Glutamatergic neuron (in vitro differentiated cells): ENCODE results near the gene TFCP2L1. TPM values are rescaled to one million over a fixed set of nuclear protein-coding genes. Genes with fewer than 3 reads are reported as not detected.

Experiments used
- DNase-seq: peaks from one replicate; pipeline ENCODE4 v3.0.0; 2022
- H3K27ac Mint-ChIP-seq: one replicate; pipeline ENCODE4 v1.8.0; 2020; ENCODE audit warnings: mild to moderate bottlenecking, mixed read lengths, inconsistent platforms; ENCODE audit not compliant: unreplicated experiment
- H3K27me3 Mint-ChIP-seq: one replicate; pipeline ENCODE4 v1.8.0; 2020; ENCODE audit warnings: mild to moderate bottlenecking, moderate library complexity, mixed read lengths, inconsistent platforms; ENCODE audit not compliant: unreplicated experiment
- H3K36me3 Mint-ChIP-seq: one replicate; pipeline ENCODE4 v1.8.0; 2020; ENCODE audit warnings: mild to moderate bottlenecking, mixed read lengths, inconsistent platforms; ENCODE audit not compliant: unreplicated experiment
- H3K4me1 Mint-ChIP-seq: one replicate; pipeline ENCODE4 v1.8.0; 2020; ENCODE audit warnings: mild to moderate bottlenecking, low read depth, mixed read lengths, inconsistent platforms; ENCODE audit not compliant: unreplicated experiment
- H3K4me3 Mint-ChIP-seq: one replicate; pipeline ENCODE4 v1.8.0; 2020; ENCODE audit warnings: mild to moderate bottlenecking, mixed read lengths, inconsistent platforms; ENCODE audit not compliant: unreplicated experiment
- H3K9me3 Mint-ChIP-seq: one replicate; pipeline ENCODE4 v1.8.0; 2020; ENCODE audit warnings: mild to moderate bottlenecking, moderate library complexity, mixed read lengths, inconsistent platforms; ENCODE audit not compliant: unreplicated experiment
- CTCF ChIP-seq: fragments of 200-600 bp; sonication (generic); IDR thresholded peaks from one replicate; pipeline ENCODE4 v1.5.0; 2021; ENCODE audit not compliant: partially characterized antibody, unreplicated experiment
- total RNA-seq: library from RNA; stranded (reverse); fragmentation: NEBNext Ultra II Directional; extraction: Animal tissue kit (Norgen Biotek cat#: 25700); gene quantifications from one replicate; pipeline ENCODE4 v1.2.1, GENCODE V29; 2021; ENCODE audit not compliant: unreplicated experiment

TFCP2L1 gene
- total RNA-seq, 1 donor from 2014 or later: 0.07 TPM

- DNase-seq: no peak
- no peaks in the 10 kb centered on the region for H3K9me3 Mint-ChIP-seq
- peaks cover 5% of the 10 kb centered on the region for H3K4me1 Mint-ChIP-seq
- H3K27ac Mint-ChIP-seq: no peak overlapping the region
- no peak for TF ChIP-seq CTCF
- no peaks in the 10 kb centered on the region for H3K36me3 Mint-ChIP-seq
- H3K4me3 Mint-ChIP-seq: no peak overlapping the region
- peaks cover 2% of the 10 kb centered on the region for H3K27me3 Mint-ChIP-seq
These were observed 79.6 kb downstream of the TFCP2L1 start for GRCh38 chr2:121205321-121205942.

DNA sequence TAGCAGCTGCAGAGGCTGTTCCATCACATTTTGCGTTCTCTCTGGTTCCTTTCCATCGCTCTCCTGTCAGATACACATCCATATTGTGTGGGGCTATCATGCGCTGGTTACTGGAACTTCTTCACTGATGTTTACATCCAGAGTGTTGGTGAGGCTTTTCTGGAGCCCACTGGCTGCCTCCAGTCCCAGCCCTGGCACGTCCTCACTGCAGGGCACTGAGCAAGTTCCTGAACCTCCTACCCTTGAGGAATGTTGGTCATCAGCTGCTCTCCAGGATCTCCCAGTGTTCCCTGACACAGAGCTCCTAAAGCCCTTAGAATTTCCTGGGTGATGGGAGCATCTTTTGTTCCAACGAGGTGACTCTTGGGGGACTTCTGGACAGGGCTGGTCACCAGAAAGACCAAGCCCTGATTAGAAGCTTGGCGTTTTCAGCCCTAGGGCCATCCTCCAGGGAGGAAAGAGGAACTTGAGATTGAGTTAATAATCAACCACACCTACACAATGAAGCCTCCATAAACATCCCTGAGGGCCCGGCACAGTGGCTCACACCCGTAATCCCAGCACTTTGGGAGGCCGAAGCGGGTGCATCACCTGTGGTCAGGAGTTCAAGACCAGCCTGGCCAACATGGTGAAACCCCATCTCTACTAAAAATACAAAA lies 81.3 kb downstream of the TFCP2L1 start:
- no peak for TF ChIP-seq CTCF
- Mint-ChIP-seq H3K4me3 (no peak overlapping the region), H3K4me1 (peaks cover 8% of the 10 kb centered on the region), H3K36me3 (no peaks in the 10 kb centered on the region), H3K27me3 (peaks cover 2% of the 10 kb centered on the region), H3K27ac (no peak overlapping the region), H3K9me3 (no peaks in the 10 kb centered on the region)
- DNase-seq: no peak

DNA sequence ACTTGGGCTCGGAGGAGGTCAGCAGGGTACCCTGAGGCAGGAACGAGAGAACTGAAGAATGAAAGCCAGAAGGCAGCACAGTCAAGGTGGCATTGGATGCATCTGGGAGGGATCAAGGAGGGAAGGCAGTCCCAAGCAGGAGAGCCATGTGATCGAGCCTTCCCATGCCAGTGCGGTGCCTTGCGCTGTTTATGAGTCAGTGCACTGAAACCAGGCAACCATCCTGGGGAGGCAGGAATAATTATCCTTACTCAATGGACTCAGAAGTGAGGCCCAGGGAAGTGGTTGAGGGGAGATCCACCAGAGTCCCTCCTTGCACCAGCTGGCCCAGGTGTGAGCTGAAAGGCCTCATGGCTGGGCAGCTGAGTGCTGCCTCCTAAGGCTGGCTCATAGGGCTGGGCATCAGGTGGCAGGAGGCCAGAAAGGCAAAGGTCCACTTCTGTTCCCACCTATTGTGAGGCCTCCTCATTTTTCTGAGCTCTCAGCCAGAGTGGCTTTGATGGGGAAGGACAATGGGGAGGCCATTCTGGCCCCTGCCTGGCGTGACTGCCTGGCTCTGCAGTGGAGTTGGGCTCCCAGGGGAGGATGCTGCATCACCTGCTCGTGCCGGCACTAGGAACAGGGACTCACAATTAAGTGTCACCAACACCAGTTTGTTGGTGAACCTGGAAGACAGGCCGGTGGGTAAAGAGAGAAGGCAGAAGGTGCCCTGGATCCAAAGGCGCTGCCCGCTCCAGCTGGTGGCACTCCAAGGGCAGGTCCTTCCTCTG lies 82.3 kb downstream of the TFCP2L1 start:
- Mint-ChIP-seq H3K27ac (no peak overlapping the region), H3K9me3 (peaks cover 1% of the 10 kb centered on the region), H3K4me3 (no peak overlapping the region), H3K27me3 (peaks cover 2% of the 10 kb centered on the region), H3K36me3 (no peaks in the 10 kb centered on the region), H3K4me1 (peaks cover 8% of the 10 kb centered on the region)
- TF ChIP-seq CTCF: no peak
- DNase-seq: no peak

GRCh38 chr2:121201796-121202195 lies 83.2 kb downstream of the TFCP2L1 start:
- Mint-ChIP-seq H3K4me3 (no peak overlapping the region), H3K27ac (no peak overlapping the region), H3K4me1 (peaks cover 8% of the 10 kb centered on the region), H3K27me3 (peaks cover 2% of the 10 kb centered on the region), H3K9me3 (peaks cover 1% of the 10 kb centered on the region), H3K36me3 (no peaks in the 10 kb centered on the region)
- TF ChIP-seq CTCF: no peak
- DNase-seq: no peak
